Peyer's patch (tissue), 4 donors: Measurements from ENCODE around the gene LGI2.

Experiments used
- CTCF ChIP-seq, 6 experiments: fragments of 450-650 bp in 4 of 6; fragments of 200-600 bp in 2 of 6; sonication (generic) in 1 of 6; IDR thresholded peaks; one replicate each; pipeline ENCODE4 v1.5.1; 2017 to 2019; ENCODE audit warnings: antibody characterized with exemption in 6 of 6, mild to moderate bottlenecking in 3 of 6, moderate library complexity in 1 of 6
- POLR2A ChIP-seq, 2 donors: fragments of 450-650 bp; IDR thresholded peaks; one replicate each; pipeline ENCODE4 v1.5.1; 2017; ENCODE audit warnings: antibody characterized with exemption in 2 of 2, mild to moderate bottlenecking in 2 of 2, moderate library complexity in 2 of 2

GRCh38 chr4:25063116-25063515, 32.4 kb upstream of the LGI2 start:
- TF ChIP-seq CTCF (IDR thresholded peaks at IDR 0.05): no peak
- TF ChIP-seq POLR2A (IDR thresholded peaks at IDR 0.05): no peak
